Measurements from ENCODE around the gene F2RL1. TPM values are rescaled to one million over a fixed set of nuclear protein-coding genes. Genes with fewer than 3 reads are reported as not detected.

Gene F2RL1
- total and polyA plus RNA-seq, 2 donors (not counting 1 experiment from before 2014, with no cell fraction given) = 0.04 to 0.64 TPM

DNA sequence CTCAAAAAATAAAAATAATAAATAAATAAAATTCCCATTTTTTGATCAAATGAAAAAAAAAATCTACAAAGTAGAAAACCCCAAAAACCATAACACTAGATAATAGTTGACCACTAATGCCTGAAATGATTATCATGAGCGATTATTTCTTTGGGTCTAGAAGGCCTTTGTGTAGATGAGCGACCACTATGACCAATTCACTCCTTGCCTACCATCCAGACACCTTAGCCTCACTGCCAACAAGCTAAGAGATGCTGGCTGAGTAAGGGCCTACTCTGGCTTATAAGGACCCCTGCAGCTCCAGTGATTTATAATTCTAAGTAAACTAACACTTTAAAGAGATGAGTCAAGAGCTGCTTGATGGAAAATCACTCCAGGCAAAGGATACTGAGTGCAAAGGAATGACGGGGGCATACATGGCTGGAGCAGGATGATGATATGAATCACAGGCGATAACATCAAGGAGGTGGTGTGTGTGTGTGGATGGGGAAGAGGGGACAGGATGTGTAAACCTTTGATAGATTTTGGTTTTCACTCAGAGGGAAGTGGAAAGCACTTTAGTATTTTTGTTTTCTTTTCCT, 4.8 kb upstream of the F2RL1 start:
- H3K27me3 ChIP-seq (replicated peaks in 1 of 4; ENCODE audit: control extremely low read depth in 1 of 4, control insufficient read depth in 3 of 4, insufficient read depth in 4 of 4, low read length in 3 of 4) = peaks cover 0 to 24% (median 5%) of the 10 kb centered on the region in 4 experiments
- H3K27ac ChIP-seq (ENCODE audit: low read length in 2 of 2) = no peak overlapping the region
- H3K36me3 ChIP-seq (replicated peaks in 1 of 2; ENCODE audit: control extremely low read depth in 1 of 2, control insufficient read depth in 1 of 2, extremely low read depth in 1 of 2, insufficient read depth in 2 of 2, low read length in 1 of 2) = no peaks in the 10 kb centered on the region
- H3K79me2 ChIP-seq (ENCODE audit: control insufficient read depth, insufficient read depth, low read length) = no peaks in the 10 kb centered on the region
- WGBS (ENCODE audit: insufficient coverage) = 80% methylated on average over 3 of the region's 4 CpGs
- TF ChIP-seq, protein P1, sequence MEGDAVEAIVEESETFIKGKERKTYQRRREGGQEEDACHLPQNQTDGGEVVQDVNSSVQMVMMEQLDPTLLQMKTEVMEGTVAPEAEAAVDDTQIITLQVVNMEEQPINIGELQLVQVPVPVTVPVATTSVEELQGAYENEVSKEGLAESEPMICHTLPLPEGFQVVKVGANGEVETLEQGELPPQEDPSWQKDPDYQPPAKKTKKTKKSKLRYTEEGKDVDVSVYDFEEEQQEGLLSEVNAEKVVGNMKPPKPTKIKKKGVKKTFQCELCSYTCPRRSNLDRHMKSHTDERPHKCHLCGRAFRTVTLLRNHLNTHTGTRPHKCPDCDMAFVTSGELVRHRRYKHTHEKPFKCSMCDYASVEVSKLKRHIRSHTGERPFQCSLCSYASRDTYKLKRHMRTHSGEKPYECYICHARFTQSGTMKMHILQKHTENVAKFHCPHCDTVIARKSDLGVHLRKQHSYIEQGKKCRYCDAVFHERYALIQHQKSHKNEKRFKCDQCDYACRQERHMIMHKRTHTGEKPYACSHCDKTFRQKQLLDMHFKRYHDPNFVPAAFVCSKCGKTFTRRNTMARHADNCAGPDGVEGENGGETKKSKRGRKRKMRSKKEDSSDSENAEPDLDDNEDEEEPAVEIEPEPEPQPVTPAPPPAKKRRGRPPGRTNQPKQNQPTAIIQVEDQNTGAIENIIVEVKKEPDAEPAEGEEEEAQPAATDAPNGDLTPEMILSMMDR (IDR thresholded peaks at IDR 0.05) = no peak
- no peak for TF ChIP-seq EZH2 (IDR thresholded peaks at IDR 0.05; ENCODE audit: borderline replicate concordance, insufficient read depth, low read depth, low read length, poor library complexity, severe bottlenecking)
- CTCF ChIA-PET = no interaction called here
- Mint-ChIP-seq H3K9me3 (ENCODE audit: insufficient read depth) (no peaks in the 10 kb centered on the region), H3K4me3 (no peak overlapping the region), H3K4me1 (peaks cover 6% of the 10 kb centered on the region), H3K27ac (no peak overlapping the region), H3K27me3 (peaks cover 35% of the 10 kb centered on the region)
- peaks cover 0 to 6% (median 0%) of the 10 kb centered on the region in 3 donors for H3K9me3 ChIP-seq (ENCODE audit: control extremely low read depth in 1 of 3, control insufficient read depth in 2 of 3, insufficient read depth in 1 of 3, low read length in 2 of 3)
- H3K9ac ChIP-seq (ENCODE audit: low read length) = no peak overlapping the region
- no peak overlapping the region for H3K4me3 ChIP-seq (ENCODE audit: control extremely low read depth in 1 of 5, extremely low read depth in 1 of 5, insufficient read depth in 1 of 5, low read depth in 2 of 5, low read length in 4 of 5)
- no peak for ATAC-seq (ENCODE audit: low read depth)
- POLR2A ChIA-PET = no interaction called here
- DNase-seq = no peak
- H3K4me1 ChIP-seq (ENCODE audit: control insufficient read depth in 2 of 2, insufficient read depth in 2 of 2, low read length in 2 of 2) = peaks cover 7 to 10% of the 10 kb centered on the region in 2 donors
- H4K20me1 ChIP-seq (ENCODE audit: control insufficient read depth, insufficient read depth, low read length, poor library complexity, severe bottlenecking) = no peaks in the 10 kb centered on the region
- no peak overlapping the region for H2AFZ ChIP-seq (ENCODE audit: insufficient read depth, low read depth, low read length, poor library complexity, severe bottlenecking)
- intact Hi-C loops (cut with micrococcal nuclease) = no loop called here
- H3K4me2 ChIP-seq (replicated peaks; ENCODE audit: low read depth, low read length, poor library complexity, severe bottlenecking) = no peak overlapping the region

DNA sequence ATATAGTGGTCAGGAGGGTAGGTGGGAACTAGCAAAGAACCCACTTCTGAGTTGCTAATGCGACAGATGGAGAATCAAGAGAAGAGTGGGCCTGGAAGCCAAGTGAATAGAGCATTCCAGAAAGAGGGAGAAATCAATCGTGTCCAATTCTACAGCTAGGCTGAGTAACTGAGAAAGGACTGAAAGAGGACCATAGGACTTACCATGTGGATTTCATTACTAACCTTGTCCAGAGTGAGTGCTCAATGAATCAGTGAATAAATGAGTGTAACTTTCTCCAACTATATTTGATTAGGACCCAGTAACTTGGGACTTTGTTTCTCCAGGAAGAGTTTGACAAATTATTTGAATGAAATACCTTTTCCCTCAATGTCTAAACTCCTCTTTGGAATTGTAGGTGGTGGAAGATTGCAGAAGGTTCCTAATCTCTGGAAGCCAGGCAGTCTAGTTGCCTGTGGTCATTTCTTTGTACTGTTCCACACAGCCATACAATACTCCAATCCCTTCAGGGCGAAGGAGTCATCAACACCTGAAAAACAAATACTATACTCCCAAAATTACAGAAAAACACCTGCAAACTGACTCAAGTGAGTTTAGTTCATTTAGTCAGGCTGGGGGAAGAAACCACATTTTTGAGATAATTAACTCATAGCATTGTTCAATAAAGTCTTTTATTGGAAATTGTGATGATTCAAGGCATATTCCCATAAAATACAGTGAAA, 2.6 kb upstream of the F2RL1 start:
- H3K4me1 Mint-ChIP-seq = peaks cover 14% of the 10 kb centered on the region
- peaks cover 50% of the 10 kb centered on the region for H3K27me3 Mint-ChIP-seq
- CTCF ChIA-PET = no interaction called here

More for the DNA sequence above, 2.6 kb upstream of the F2RL1 start:
- Histone ChIP-seq H2AFZ (ENCODE audit: insufficient read depth, low read depth, low read length, poor library complexity, severe bottlenecking) (no peak overlapping the region), H3K79me2 (ENCODE audit: control insufficient read depth, insufficient read depth, low read length) (no peaks in the 10 kb centered on the region), H3K4me3 (ENCODE audit: control extremely low read depth in 1 of 5, extremely low read depth in 1 of 5, insufficient read depth in 1 of 5, low read depth in 2 of 5, low read length in 4 of 5) (no peak overlapping the region), H3K27ac (ENCODE audit: low read length in 2 of 2) (no peak overlapping the region), H3K4me1 (ENCODE audit: control insufficient read depth in 2 of 2, insufficient read depth in 2 of 2, low read length in 2 of 2) (peaks cover 17 to 20% of the 10 kb centered on the region in 2 donors), H3K9ac (ENCODE audit: low read length) (no peak overlapping the region), H3K27me3 (replicated peaks in 1 of 4; ENCODE audit: control extremely low read depth in 1 of 4, control insufficient read depth in 3 of 4, insufficient read depth in 4 of 4, low read length in 3 of 4) (peaks cover 0 to 42% (median 14%) of the 10 kb centered on the region in 4 experiments), H4K20me1 (ENCODE audit: control insufficient read depth, insufficient read depth, low read length, poor library complexity, severe bottlenecking) (no peaks in the 10 kb centered on the region), H3K9me3 (ENCODE audit: control extremely low read depth in 1 of 3, control insufficient read depth in 2 of 3, insufficient read depth in 1 of 3, low read length in 2 of 3) (peaks cover 0 to 11% (median 0%) of the 10 kb centered on the region in 3 donors), H3K36me3 (replicated peaks in 1 of 2; ENCODE audit: control extremely low read depth in 1 of 2, control insufficient read depth in 1 of 2, extremely low read depth in 1 of 2, insufficient read depth in 2 of 2, low read length in 1 of 2) (no peaks in the 10 kb centered on the region), H3K4me2 (replicated peaks; ENCODE audit: low read depth, low read length, poor library complexity, severe bottlenecking) (no peak overlapping the region)
- no peak for ATAC-seq (ENCODE audit: low read depth)
- TF ChIP-seq, protein P1 (IDR thresholded peaks at IDR 0.05) = no peak
- TF ChIP-seq EZH2 (IDR thresholded peaks at IDR 0.05; ENCODE audit: borderline replicate concordance, insufficient read depth, low read depth, low read length, poor library complexity, severe bottlenecking) = no peak
- intact Hi-C loops (cut with micrococcal nuclease) = no loop called here
- 87% methylated on average over 2 of the region's 3 CpGs for WGBS (ENCODE audit: insufficient coverage)
- H3K9me3 Mint-ChIP-seq (ENCODE audit: insufficient read depth) = no peaks in the 10 kb centered on the region
- H3K27ac Mint-ChIP-seq = no peak overlapping the region
- POLR2A ChIA-PET = no interaction called here
- no peak for DNase-seq
- H3K4me3 Mint-ChIP-seq = no peak overlapping the region
